ENCODE measurements around the gene CHRNG. TPM values are rescaled to one million over a fixed set of nuclear protein-coding genes. Genes with fewer than 3 reads are reported as not detected.
A peak's percentile ranks its signal among the peaks of the same experiment; 100 is the strongest.

Gene CHRNG
- total and polyA plus RNA-seq, 2 experiments from 2014 or later = not detected

DNA sequence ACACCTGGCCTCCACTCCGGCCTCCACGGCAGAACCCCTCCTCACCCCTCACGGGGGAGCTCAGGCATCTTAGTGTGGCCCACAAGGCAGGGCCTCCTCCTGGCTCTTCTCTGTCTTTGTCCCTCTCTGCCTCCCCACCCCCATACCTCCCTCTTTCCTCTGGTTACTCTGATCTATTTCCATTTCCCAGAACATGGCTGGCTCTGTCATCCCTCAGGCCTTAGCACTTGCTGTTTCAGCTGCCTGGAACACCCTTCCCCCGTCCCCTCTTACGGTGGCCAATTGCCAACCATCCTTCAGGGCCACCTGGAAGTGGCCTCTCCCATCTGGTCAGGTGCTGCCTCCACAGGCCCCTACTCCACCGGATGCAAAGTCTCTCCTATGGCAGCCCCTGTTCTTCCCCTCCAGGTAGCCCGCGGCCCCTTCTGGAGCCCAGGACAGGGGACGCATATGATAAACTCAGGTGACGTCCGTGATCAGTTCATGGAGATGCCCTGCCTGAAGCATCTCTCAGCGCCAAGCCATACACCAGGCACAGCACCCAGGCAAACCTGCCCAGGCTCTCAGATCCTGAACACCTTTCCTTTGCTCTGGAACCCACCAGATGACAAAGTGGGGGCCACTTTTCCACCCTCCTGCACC, 48.2 kb upstream of the CHRNG start:
- DNase-seq (ENCODE audit: low spot score) = no peak
- Mint-ChIP-seq H3K27me3 (ENCODE audit: insufficient read depth, low read depth, poor library complexity) (peaks cover 49% of the 10 kb centered on the region), H3K4me3 (no peak overlapping the region; the same call in 2 of the 3 replicates), H3K36me3 (ENCODE audit: low read depth) (no peaks in the 10 kb centered on the region; the same call in 2 of the 3 replicates), H3K4me1 (peaks cover 34% of the 10 kb centered on the region), H3K9me3 (no peaks in the 10 kb centered on the region), H3K27ac (peak overlapping the region; percentile 61; the same call in 1 of the 2 replicates)
- Histone ChIP-seq H3F3A (replicated peaks; ENCODE audit: low read depth) (0 out of 2 replicates have a peak, but pooled peaks cover 5% of the 10 kb centered on the region), H3K79me2 (replicated peaks; ENCODE audit: insufficient read depth) (no peaks in the 10 kb centered on the region), H3K4me2 (no peak overlapping the region), H3K27ac (ENCODE audit: low read depth) (no peak overlapping the region), H3K36me3 (ENCODE audit: insufficient read depth) (no peaks in the 10 kb centered on the region), H3K27me3 (ENCODE audit: insufficient read depth) (peaks cover 37% of the 10 kb centered on the region), H3K4me3 (no peak overlapping the region), H3K9me2 (ENCODE audit: insufficient read depth) (no peaks in the 10 kb centered on the region), H3K4me1 (ENCODE audit: insufficient read depth) (peaks cover 19% of the 10 kb centered on the region), H4K20me1 (replicated peaks; ENCODE audit: insufficient read depth) (no peaks in the 10 kb centered on the region), H2AFZ (no peak overlapping the region)
- no peak for TF ChIP-seq EZH2 (IDR thresholded peaks at IDR 0.05; ENCODE audit: low read depth, unreplicated experiment)
- TF ChIP-seq STAT1 (IDR thresholded peaks at IDR 0.05; ENCODE audit: unreplicated experiment) = no peak
- no peak for TF ChIP-seq EZH2phosphoT487 (IDR thresholded peaks at IDR 0.05; ENCODE audit: unreplicated experiment)
- TF ChIP-seq, protein P1, sequence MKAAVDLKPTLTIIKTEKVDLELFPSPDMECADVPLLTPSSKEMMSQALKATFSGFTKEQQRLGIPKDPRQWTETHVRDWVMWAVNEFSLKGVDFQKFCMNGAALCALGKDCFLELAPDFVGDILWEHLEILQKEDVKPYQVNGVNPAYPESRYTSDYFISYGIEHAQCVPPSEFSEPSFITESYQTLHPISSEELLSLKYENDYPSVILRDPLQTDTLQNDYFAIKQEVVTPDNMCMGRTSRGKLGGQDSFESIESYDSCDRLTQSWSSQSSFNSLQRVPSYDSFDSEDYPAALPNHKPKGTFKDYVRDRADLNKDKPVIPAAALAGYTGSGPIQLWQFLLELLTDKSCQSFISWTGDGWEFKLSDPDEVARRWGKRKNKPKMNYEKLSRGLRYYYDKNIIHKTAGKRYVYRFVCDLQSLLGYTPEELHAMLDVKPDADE (IDR thresholded peaks at IDR 0.05) = no peak
- TF ChIP-seq JUNB (IDR thresholded peaks at IDR 0.05; ENCODE audit: unreplicated experiment) = no peak
- ATAC-seq = no peak

GRCh38 chr2:232492236-232492848, 47.1 kb upstream of the CHRNG start:
- no peak for ATAC-seq
- Histone ChIP-seq H3F3A (replicated peaks; ENCODE audit: low read depth) (0 out of 2 replicates have a peak, but pooled peaks cover 5% of the 10 kb centered on the region), H3K27ac (ENCODE audit: low read depth) (no peak overlapping the region), H2AFZ (no peak overlapping the region), H3K9me2 (ENCODE audit: insufficient read depth) (no peaks in the 10 kb centered on the region), H3K4me1 (ENCODE audit: insufficient read depth) (peaks cover 19% of the 10 kb centered on the region), H4K20me1 (replicated peaks; ENCODE audit: insufficient read depth) (no peaks in the 10 kb centered on the region), H3K36me3 (ENCODE audit: insufficient read depth) (no peaks in the 10 kb centered on the region), H3K79me2 (replicated peaks; ENCODE audit: insufficient read depth) (no peaks in the 10 kb centered on the region), H3K4me3 (no peak overlapping the region), H3K27me3 (ENCODE audit: insufficient read depth) (peaks cover 26% of the 10 kb centered on the region), H3K4me2 (no peak overlapping the region)
- DNase-seq (ENCODE audit: low spot score) = no peak
- Mint-ChIP-seq H3K4me3 (no peak overlapping the region), H3K4me1 (peaks cover 35% of the 10 kb centered on the region), H3K27me3 (ENCODE audit: insufficient read depth, low read depth, poor library complexity) (peaks cover 40% of the 10 kb centered on the region), H3K9me3 (no peaks in the 10 kb centered on the region), H3K36me3 (ENCODE audit: low read depth) (no peaks in the 10 kb centered on the region; the same call in 2 of the 3 replicates), H3K27ac (no peak overlapping the region)
- TF ChIP-seq POLR2AphosphoS5 (IDR thresholded peaks at IDR 0.05; ENCODE audit: low read depth) = no peak

GRCh38 chr2:232492963-232493700, 46.4 kb upstream of the CHRNG start:
- Histone ChIP-seq H3F3A (replicated peaks; ENCODE audit: low read depth) (0 out of 2 replicates have a peak, but pooled peaks cover 5% of the 10 kb centered on the region), H3K4me2 (no peak overlapping the region), H3K36me3 (ENCODE audit: insufficient read depth) (no peaks in the 10 kb centered on the region), H3K27ac (ENCODE audit: low read depth) (no peak overlapping the region), H3K4me1 (ENCODE audit: insufficient read depth) (peaks cover 19% of the 10 kb centered on the region), H3K9me2 (ENCODE audit: insufficient read depth) (no peaks in the 10 kb centered on the region), H3K27me3 (ENCODE audit: insufficient read depth) (peaks cover 20% of the 10 kb centered on the region), H3K4me3 (no peak overlapping the region), H3K79me2 (replicated peaks; ENCODE audit: insufficient read depth) (no peaks in the 10 kb centered on the region), H2AFZ (no peak overlapping the region), H4K20me1 (replicated peaks; ENCODE audit: insufficient read depth) (no peaks in the 10 kb centered on the region)
- Mint-ChIP-seq H3K4me1 (peaks cover 35% of the 10 kb centered on the region), H3K9me3 (no peaks in the 10 kb centered on the region), H3K36me3 (ENCODE audit: low read depth) (no peaks in the 10 kb centered on the region; the same call in 2 of the 3 replicates), H3K4me3 (no peak overlapping the region), H3K27me3 (ENCODE audit: insufficient read depth, low read depth, poor library complexity) (peaks cover 36% of the 10 kb centered on the region), H3K27ac (no peak overlapping the region)
- TF ChIP-seq EZH2 (IDR thresholded peaks at IDR 0.05; ENCODE audit: low read depth, unreplicated experiment) (no peak), REST (IDR thresholded peaks at IDR 0.05; ENCODE audit: unreplicated experiment) (no peak), NANOG (IDR thresholded peaks at IDR 0.05; ENCODE audit: borderline replicate concordance) (no peak), JUNB (IDR thresholded peaks at IDR 0.05; ENCODE audit: unreplicated experiment) (no peak)
- TF ChIP-seq, protein P1 (IDR thresholded peaks at IDR 0.05) = no peak
- ATAC-seq (no peak), DNase-seq (ENCODE audit: low spot score) (no peak)
